ENCODE results near the gene ESYT3.

ESYT3 gene

GRCh38 chr3:138455801-138456716, 21.6 kb downstream of the ESYT3 start:
- H2BK12ac ChIP-seq (ENCODE audit: low read length in 2 of 2) = no peak overlapping the region
- H2BK120ac ChIP-seq (ENCODE audit: low read depth, low read length) = no peak overlapping the region
- no peak overlapping the region for H3K23ac ChIP-seq (ENCODE audit: low read length in 2 of 2)
- no peaks in the 10 kb centered on the region for H3K79me1 ChIP-seq (replicated peaks; ENCODE audit: low read length, poor library complexity, severe bottlenecking)
- no peak overlapping the region for H3K18ac ChIP-seq (ENCODE audit: low read depth in 1 of 2, low read length in 2 of 2)
- no peak overlapping the region for H2AFZ ChIP-seq (ENCODE audit: low read depth, low read length)
- DNase-seq = no peak
- H3K4me2 ChIP-seq (ENCODE audit: low read length, poor library complexity, severe bottlenecking) = no peak overlapping the region
- no peak overlapping the region for H3K4me3 ChIP-seq (ENCODE audit: insufficient read depth in 1 of 2, low read depth in 1 of 2, low read length in 2 of 2)
- no peak overlapping the region for H3K9ac ChIP-seq (ENCODE audit: low read length)
- WGBS = 81% methylated on average over 10 of the region's 13 CpGs
- no peak overlapping the region for H2AK5ac ChIP-seq (ENCODE audit: low read length, severe bottlenecking)
- no peak overlapping the region for H3K27ac ChIP-seq (ENCODE audit: low read length, poor library complexity, severe bottlenecking)
- no peak overlapping the region for H4K91ac ChIP-seq (ENCODE audit: low read length)
- peaks cover 10% of the 10 kb centered on the region for H3K4me1 ChIP-seq (ENCODE audit: control insufficient read depth, insufficient read depth, low read depth, low read length)
- H3K36me3 ChIP-seq (ENCODE audit: control insufficient read depth in 1 of 2, insufficient read depth in 2 of 2, low read depth in 1 of 2, low read length in 2 of 2) = no peaks in the 10 kb centered on the region
- H3K27me3 ChIP-seq (ENCODE audit: control insufficient read depth in 1 of 2, insufficient read depth in 1 of 2, low read length in 2 of 2) = peaks cover 0 to 21% of the 10 kb centered on the region in 2 experiments
- no peak overlapping the region for H3K4ac ChIP-seq (ENCODE audit: low read depth in 1 of 2, low read length in 2 of 2)
- H3K9me3 ChIP-seq (ENCODE audit: control insufficient read depth, low read length) = no peaks in the 10 kb centered on the region
- no peak overlapping the region for H2BK15ac ChIP-seq (ENCODE audit: low read depth, poor library complexity, severe bottlenecking)
- no peak overlapping the region for H2BK5ac ChIP-seq (ENCODE audit: low read depth, low read length, poor library complexity, severe bottlenecking)
- H4K8ac ChIP-seq (ENCODE audit: low read length) = no peak overlapping the region
- no peak overlapping the region for H3K14ac ChIP-seq (ENCODE audit: low read length in 2 of 2)

GRCh38 chr3:138456961-138457862, 22.8 kb downstream of the ESYT3 start:
- Histone ChIP-seq H3K27me3 (ENCODE audit: control insufficient read depth in 1 of 2, insufficient read depth in 1 of 2, low read length in 2 of 2) (peaks cover 0 to 28% of the 10 kb centered on the region in 2 experiments), H4K91ac (ENCODE audit: low read length) (no peak overlapping the region), H3K23ac (ENCODE audit: low read length in 2 of 2) (no peak overlapping the region), H3K79me1 (replicated peaks; ENCODE audit: low read length, poor library complexity, severe bottlenecking) (no peaks in the 10 kb centered on the region), H2BK5ac (ENCODE audit: low read depth, low read length, poor library complexity, severe bottlenecking) (no peak overlapping the region), H3K27ac (ENCODE audit: low read length, poor library complexity, severe bottlenecking) (no peak overlapping the region), H4K8ac (ENCODE audit: low read length) (no peak overlapping the region), H2BK15ac (ENCODE audit: low read depth, poor library complexity, severe bottlenecking) (no peak overlapping the region), H3K9ac (ENCODE audit: low read length) (no peak overlapping the region), H3K36me3 (ENCODE audit: control insufficient read depth in 1 of 2, insufficient read depth in 2 of 2, low read depth in 1 of 2, low read length in 2 of 2) (no peaks in the 10 kb centered on the region), H3K9me3 (ENCODE audit: control insufficient read depth, low read length) (no peaks in the 10 kb centered on the region), H3K4ac (ENCODE audit: low read depth in 1 of 2, low read length in 2 of 2) (no peak overlapping the region), H3K4me2 (ENCODE audit: low read length, poor library complexity, severe bottlenecking) (no peak overlapping the region), H3K4me3 (ENCODE audit: insufficient read depth in 1 of 2, low read depth in 1 of 2, low read length in 2 of 2) (no peak overlapping the region), H2BK120ac (ENCODE audit: low read depth, low read length) (no peak overlapping the region), H3K18ac (ENCODE audit: low read depth in 1 of 2, low read length in 2 of 2) (no peak overlapping the region), H2BK12ac (ENCODE audit: low read length in 2 of 2) (no peak overlapping the region), H2AFZ (ENCODE audit: low read depth, low read length) (no peak overlapping the region), H3K14ac (ENCODE audit: low read length in 2 of 2) (no peak overlapping the region), H2AK5ac (ENCODE audit: low read length, severe bottlenecking) (no peak overlapping the region), H3K4me1 (ENCODE audit: control insufficient read depth, insufficient read depth, low read depth, low read length) (peaks cover 16% of the 10 kb centered on the region)
- WGBS = 84% methylated on average over 12 of the region's 13 CpGs
- no peak for DNase-seq

GRCh38 chr3:138457863-138458735, 23.7 kb downstream of the ESYT3 start:
- Histone ChIP-seq H3K14ac (ENCODE audit: low read length in 2 of 2) (no peak overlapping the region), H3K18ac (ENCODE audit: low read depth in 1 of 2, low read length in 2 of 2) (no peak overlapping the region), H4K8ac (ENCODE audit: low read length) (no peak overlapping the region), H3K79me1 (replicated peaks; ENCODE audit: low read length, poor library complexity, severe bottlenecking) (no peaks in the 10 kb centered on the region), H2BK12ac (ENCODE audit: low read length in 2 of 2) (no peak overlapping the region), H3K4ac (ENCODE audit: low read depth in 1 of 2, low read length in 2 of 2) (no peak overlapping the region), H3K27me3 (ENCODE audit: control insufficient read depth in 1 of 2, insufficient read depth in 1 of 2, low read length in 2 of 2) (peaks cover 0 to 28% of the 10 kb centered on the region in 2 experiments), H3K9ac (ENCODE audit: low read length) (no peak overlapping the region), H3K4me1 (ENCODE audit: control insufficient read depth, insufficient read depth, low read depth, low read length) (peaks cover 14% of the 10 kb centered on the region), H2BK5ac (ENCODE audit: low read depth, low read length, poor library complexity, severe bottlenecking) (no peak overlapping the region), H3K23ac (ENCODE audit: low read length in 2 of 2) (no peak overlapping the region), H2AK5ac (ENCODE audit: low read length, severe bottlenecking) (no peak overlapping the region), H4K91ac (ENCODE audit: low read length) (no peak overlapping the region), H2AFZ (ENCODE audit: low read depth, low read length) (no peak overlapping the region), H3K36me3 (ENCODE audit: control insufficient read depth in 1 of 2, insufficient read depth in 2 of 2, low read depth in 1 of 2, low read length in 2 of 2) (no peaks in the 10 kb centered on the region), H3K27ac (ENCODE audit: low read length, poor library complexity, severe bottlenecking) (no peak overlapping the region), H2BK15ac (ENCODE audit: low read depth, poor library complexity, severe bottlenecking) (no peak overlapping the region), H3K4me3 (ENCODE audit: insufficient read depth in 1 of 2, low read depth in 1 of 2, low read length in 2 of 2) (no peak overlapping the region), H3K4me2 (ENCODE audit: low read length, poor library complexity, severe bottlenecking) (no peak overlapping the region), H2BK120ac (ENCODE audit: low read depth, low read length) (no peak overlapping the region), H3K9me3 (ENCODE audit: control insufficient read depth, low read length) (no peaks in the 10 kb centered on the region)
- WGBS = 80% methylated on average over 11 of the region's 11 CpGs
- no peak for DNase-seq
